Activated T-helper 1 cell treated with anti-CD3 and anti-CD28 coated beads, Interleukin-12 subunit alpha, Interleukin-12 subunit beta, Interleukin-2, Interleukin-4 antibody, amounts not matched to agents 30 ng/mL and 10 ng/mL and 1 ng/mL, durations not matched to agents 14 hours and 24 hours and 36 hours (primary cell): ENCODE measurements around the gene RCAN2. TPM values are rescaled to one million over a fixed set of nuclear protein-coding genes. Genes with fewer than 3 reads are reported as not detected.

ENCODE experiments used
- DNase-seq: peaks from one replicate; pipeline ENCODE4 v3.0.0; 2021; ENCODE audit warnings: low spot score
- H3K27ac Mint-ChIP-seq: one replicate; pipeline ENCODE4 v1.8.0; 2021; ENCODE audit warnings: mild to moderate bottlenecking, mixed read lengths
- H3K27me3 Mint-ChIP-seq: one replicate; pipeline ENCODE4 v1.8.0; 2022; ENCODE audit warnings: mild to moderate bottlenecking, moderate library complexity, mixed read lengths; ENCODE audit not compliant: insufficient read depth
- H3K36me3 Mint-ChIP-seq: one replicate; pipeline ENCODE4 v1.8.0; 2021; ENCODE audit warnings: low read depth, mixed read lengths
- H3K4me1 Mint-ChIP-seq: one replicate; pipeline ENCODE4 v1.8.0; 2021; ENCODE audit warnings: low read depth, mixed read lengths
- H3K4me3 Mint-ChIP-seq: one replicate; pipeline ENCODE4 v1.8.0; 2021; ENCODE audit warnings: mild to moderate bottlenecking, moderate library complexity, mixed read lengths
- H3K9me3 Mint-ChIP-seq: one replicate; pipeline ENCODE4 v1.8.0; 2021; ENCODE audit warnings: mixed read lengths
- intact Hi-C: fragments of 100-400 bp; cut with micrococcal nuclease; formaldehyde crosslinking; loops from one replicate; pipeline ENCODE4 v1.15.1; 2024
- total RNA-seq: library from RNA; stranded (reverse); gene quantifications from 2 replicates; pipeline ENCODE4 v1.2.3, GENCODE V29; 2022

Gene RCAN2
- total RNA-seq, 1 donor from 2014 or later, result 0.44 TPM

DNA sequence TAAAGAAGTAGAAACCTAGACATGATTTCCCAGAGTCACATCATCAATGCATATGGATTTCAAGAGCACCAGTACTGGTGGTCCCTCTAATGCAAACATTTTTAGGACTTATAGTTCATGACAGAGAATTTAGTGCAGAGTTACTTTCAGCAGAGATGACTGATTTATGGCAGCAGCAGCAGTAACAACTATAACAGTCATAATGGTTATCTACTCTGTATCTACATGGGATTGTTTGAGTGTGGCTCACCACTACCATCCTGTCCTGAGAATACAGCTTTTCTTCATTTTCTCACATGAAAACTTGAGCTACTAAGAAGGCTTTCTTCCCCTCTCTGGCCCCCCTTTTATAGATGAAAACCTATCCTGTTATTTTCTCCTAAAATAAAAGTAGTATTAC lies 192.0 kb downstream of the RCAN2 start:
- no peak overlapping the region for H3K4me3 Mint-ChIP-seq
- intact Hi-C loops, result no loop called here
- no peaks in the 10 kb centered on the region for H3K36me3 Mint-ChIP-seq
- H3K4me1 Mint-ChIP-seq, result no peaks in the 10 kb centered on the region
- no peaks in the 10 kb centered on the region for H3K9me3 Mint-ChIP-seq
- H3K27ac Mint-ChIP-seq, result no peak overlapping the region
- DNase-seq, result no peak
- H3K27me3 Mint-ChIP-seq, result peaks cover 13% of the 10 kb centered on the region

DNA sequence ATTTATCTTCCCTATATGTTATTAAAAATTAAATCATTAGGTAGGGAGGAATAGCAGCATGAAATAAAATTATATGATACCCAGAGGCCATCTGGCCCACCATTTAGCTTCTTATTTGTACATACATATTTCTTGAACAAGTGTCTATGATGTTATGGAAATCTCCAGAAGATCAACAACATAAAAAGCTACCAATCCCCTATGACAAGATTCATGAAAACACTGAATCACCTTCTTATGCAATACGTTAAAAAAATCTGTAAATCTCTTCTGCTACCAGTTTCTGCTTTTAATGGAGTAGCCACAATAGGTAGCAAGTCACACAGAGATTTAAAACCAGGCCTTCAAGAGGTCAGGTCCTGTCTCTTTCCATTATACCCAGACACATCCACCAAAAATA lies 194.7 kb downstream of the RCAN2 start:
- Mint-ChIP-seq H3K27me3 (peaks cover 12% of the 10 kb centered on the region), H3K4me3 (no peak overlapping the region), H3K36me3 (no peaks in the 10 kb centered on the region), H3K9me3 (no peaks in the 10 kb centered on the region), H3K4me1 (no peaks in the 10 kb centered on the region), H3K27ac (no peak overlapping the region)
- no peak for DNase-seq
- intact Hi-C loops, result no loop called here

GRCh38 chr6:46293641-46294316 lies 197.5 kb downstream of the RCAN2 start:
- Mint-ChIP-seq H3K27me3 (peaks cover 11% of the 10 kb centered on the region), H3K4me3 (no peak overlapping the region), H3K9me3 (no peaks in the 10 kb centered on the region), H3K4me1 (no peaks in the 10 kb centered on the region), H3K36me3 (no peaks in the 10 kb centered on the region), H3K27ac (no peak overlapping the region)
- intact Hi-C loops, result no loop called here
- DNase-seq, result no peak

DNA sequence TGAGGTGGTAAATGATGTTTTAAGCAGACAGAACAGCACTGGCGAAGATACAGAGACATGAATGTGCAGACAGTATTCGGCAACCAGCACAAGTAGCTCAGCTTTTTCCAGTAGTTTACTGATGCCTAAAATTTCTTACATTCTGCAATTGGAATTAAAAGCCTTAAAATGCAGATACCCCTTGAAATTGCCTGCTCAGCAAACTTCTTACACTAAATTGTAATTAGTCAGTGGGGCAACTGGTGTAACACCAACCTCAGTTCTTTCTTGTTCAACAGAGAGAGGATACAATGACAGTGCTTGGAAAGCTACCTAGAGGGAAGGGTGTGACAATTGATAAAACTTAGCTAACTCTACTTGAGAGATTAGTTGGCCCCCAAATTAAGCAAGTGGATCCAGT lies 199.4 kb downstream of the RCAN2 start:
- Mint-ChIP-seq H3K27ac (no peak overlapping the region), H3K4me3 (no peak overlapping the region), H3K36me3 (no peaks in the 10 kb centered on the region), H3K9me3 (no peaks in the 10 kb centered on the region), H3K27me3 (peaks cover 13% of the 10 kb centered on the region), H3K4me1 (no peaks in the 10 kb centered on the region)
- no peak for DNase-seq
- intact Hi-C loops, result no loop called here

DNA sequence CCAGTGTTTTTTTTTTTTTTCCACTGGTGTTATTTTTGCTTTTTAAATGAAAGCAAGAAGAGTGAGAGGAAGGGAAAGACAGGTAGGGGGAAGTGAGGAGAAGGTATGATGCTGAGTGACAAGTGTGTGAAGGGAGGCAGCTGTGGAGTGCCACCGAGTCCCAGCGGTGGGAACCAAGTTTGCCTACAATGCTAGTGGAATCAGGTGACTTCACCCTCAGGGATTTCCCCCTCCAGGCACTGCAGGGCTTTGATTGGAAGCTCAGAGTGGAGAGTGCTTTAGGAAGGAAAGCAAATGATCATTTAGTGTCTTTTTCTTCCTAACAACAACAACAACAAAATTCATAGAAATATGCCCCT lies 200.0 kb downstream of the RCAN2 start:
- H3K27ac Mint-ChIP-seq, result no peak overlapping the region
- peaks cover 13% of the 10 kb centered on the region for H3K27me3 Mint-ChIP-seq
- H3K36me3 Mint-ChIP-seq, result no peaks in the 10 kb centered on the region
- no peaks in the 10 kb centered on the region for H3K4me1 Mint-ChIP-seq
- intact Hi-C loops, result no loop called here
- no peaks in the 10 kb centered on the region for H3K9me3 Mint-ChIP-seq
- no peak for DNase-seq
- no peak overlapping the region for H3K4me3 Mint-ChIP-seq

DNA sequence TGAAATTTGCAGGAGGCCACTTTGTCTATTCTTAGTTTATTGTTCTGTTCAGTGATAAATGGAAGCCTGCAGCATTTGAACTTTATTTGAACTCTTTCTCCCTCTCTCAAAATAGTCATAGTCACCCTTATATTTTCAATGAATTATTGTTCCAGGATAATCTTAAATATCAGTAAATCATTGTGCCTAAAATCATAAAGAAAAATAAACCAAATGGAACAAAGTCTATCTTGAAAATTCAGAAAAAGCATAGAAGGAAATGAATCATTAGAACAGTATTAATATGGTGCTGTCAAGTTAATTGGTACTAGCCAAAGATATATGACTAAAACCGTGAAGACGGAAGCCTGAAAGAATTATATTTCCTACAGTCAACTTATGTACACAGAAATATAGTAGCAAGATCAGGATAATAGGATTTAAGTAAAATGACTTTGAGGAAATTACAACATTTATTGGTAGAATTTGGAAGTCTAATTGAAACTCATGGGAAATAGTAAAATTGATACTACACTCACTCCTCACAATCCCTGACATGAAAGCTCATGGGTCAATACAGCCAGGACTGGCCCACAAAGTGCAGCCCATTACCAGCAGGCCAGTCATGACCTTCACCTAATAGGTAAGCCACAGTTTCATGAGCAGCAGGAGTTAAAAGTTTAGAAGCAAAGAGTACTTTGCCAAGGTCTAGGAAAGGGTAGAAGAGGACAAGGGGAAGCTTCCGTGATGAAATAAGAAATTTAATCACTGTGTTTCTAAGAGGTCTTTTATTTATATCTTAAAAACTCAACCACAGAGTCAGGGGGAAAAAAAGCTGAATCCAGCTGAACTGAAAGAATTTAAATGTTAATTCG lies 200.6 kb downstream of the RCAN2 start:
- intact Hi-C loops, result no loop called here
- Mint-ChIP-seq H3K9me3 (no peaks in the 10 kb centered on the region), H3K4me1 (no peaks in the 10 kb centered on the region), H3K27ac (no peak overlapping the region), H3K27me3 (peaks cover 13% of the 10 kb centered on the region), H3K36me3 (no peaks in the 10 kb centered on the region), H3K4me3 (no peak overlapping the region)
- DNase-seq, result no peak

DNA sequence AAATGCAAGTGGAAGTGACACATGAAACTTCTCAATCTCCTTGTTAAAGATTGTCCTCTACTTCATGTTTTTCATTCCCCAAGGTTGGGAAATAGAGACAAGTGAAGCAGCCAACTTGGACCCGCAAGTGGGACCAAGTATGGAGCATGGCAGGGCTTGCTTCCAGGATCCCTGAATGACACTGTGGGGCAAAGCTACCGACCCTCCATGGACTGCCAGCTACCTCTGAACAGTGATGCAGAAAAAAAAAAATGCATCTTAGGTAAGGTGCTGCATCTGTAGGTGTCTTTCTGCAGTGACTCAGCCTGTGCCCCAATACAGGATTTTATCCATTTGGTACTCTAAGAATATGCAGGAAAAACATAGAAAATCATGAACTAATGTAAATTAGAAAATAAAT lies 201.4 kb downstream of the RCAN2 start:
- Mint-ChIP-seq H3K36me3 (no peaks in the 10 kb centered on the region), H3K9me3 (no peaks in the 10 kb centered on the region), H3K4me1 (no peaks in the 10 kb centered on the region), H3K4me3 (no peak overlapping the region), H3K27me3 (peaks cover 11% of the 10 kb centered on the region), H3K27ac (no peak overlapping the region)
- intact Hi-C loops, result no loop called here
- no peak for DNase-seq

DNA sequence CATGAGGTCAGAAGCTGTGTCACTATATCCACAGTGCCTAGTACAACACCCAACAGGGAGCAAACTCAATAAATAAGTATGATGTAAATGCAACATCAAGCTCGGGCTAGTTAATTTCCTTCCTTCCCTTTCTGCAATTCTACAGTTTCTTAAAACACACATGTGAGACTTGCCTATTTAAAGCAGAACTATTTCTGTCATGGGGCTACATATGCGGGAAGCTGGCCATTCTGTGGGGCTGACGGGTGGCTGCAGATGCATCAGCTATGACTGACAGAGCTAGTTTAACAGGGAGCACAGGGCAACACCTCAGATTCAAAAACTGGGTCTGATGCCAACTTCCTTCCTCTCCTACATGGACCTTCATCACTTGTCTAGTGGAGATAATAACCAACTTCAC lies 202.4 kb downstream of the RCAN2 start:
- intact Hi-C loops, result no loop called here
- no peaks in the 10 kb centered on the region for H3K36me3 Mint-ChIP-seq
- H3K4me1 Mint-ChIP-seq, result no peaks in the 10 kb centered on the region
- no peak for DNase-seq
- no peak overlapping the region for H3K27ac Mint-ChIP-seq
- no peaks in the 10 kb centered on the region for H3K9me3 Mint-ChIP-seq
- no peak overlapping the region for H3K4me3 Mint-ChIP-seq
- H3K27me3 Mint-ChIP-seq, result peaks cover 9% of the 10 kb centered on the region

- H3K4me1 Mint-ChIP-seq, result no peaks in the 10 kb centered on the region
- intact Hi-C loops, result no loop called here
- no peak overlapping the region for H3K4me3 Mint-ChIP-seq
- H3K27me3 Mint-ChIP-seq, result peaks cover 7% of the 10 kb centered on the region
- H3K9me3 Mint-ChIP-seq, result no peaks in the 10 kb centered on the region
- no peak overlapping the region for H3K27ac Mint-ChIP-seq
- no peak for DNase-seq
- no peaks in the 10 kb centered on the region for H3K36me3 Mint-ChIP-seq
These were observed 203.6 kb downstream of the RCAN2 start for GRCh38 chr6:46287681-46288080.

GRCh38 chr6:46287043-46287442 lies 204.2 kb downstream of the RCAN2 start:
- Mint-ChIP-seq H3K27me3 (peaks cover 7% of the 10 kb centered on the region), H3K9me3 (no peaks in the 10 kb centered on the region), H3K36me3 (no peaks in the 10 kb centered on the region), H3K4me1 (no peaks in the 10 kb centered on the region), H3K27ac (no peak overlapping the region), H3K4me3 (no peak overlapping the region)
- no peak for DNase-seq
- intact Hi-C loops, result no loop called here

GRCh38 chr6:46284475-46284874 lies 206.8 kb downstream of the RCAN2 start:
- intact Hi-C loops, result no loop called here

GRCh38 chr6:46281110-46281509 lies 210.1 kb downstream of the RCAN2 start:
- intact Hi-C loops, result no loop called here
- Mint-ChIP-seq H3K9me3 (no peaks in the 10 kb centered on the region), H3K27ac (no peak overlapping the region)

More at GRCh38 chr6:46284475-46284874, 206.8 kb downstream of the RCAN2 start:
- Mint-ChIP-seq H3K9me3 (no peaks in the 10 kb centered on the region), H3K36me3 (no peaks in the 10 kb centered on the region), H3K4me3 (no peak overlapping the region), H3K27me3 (peaks cover 6% of the 10 kb centered on the region), H3K4me1 (no peaks in the 10 kb centered on the region), H3K27ac (no peak overlapping the region)
- DNase-seq, result no peak

GRCh38 chr6:46279874-46280273 lies 211.4 kb downstream of the RCAN2 start:
- DNase-seq, result no peak
- Mint-ChIP-seq H3K9me3 (no peaks in the 10 kb centered on the region), H3K27me3 (peaks cover 15% of the 10 kb centered on the region), H3K36me3 (no peaks in the 10 kb centered on the region), H3K4me3 (no peak overlapping the region), H3K27ac (no peak overlapping the region), H3K4me1 (no peaks in the 10 kb centered on the region)
- intact Hi-C loops, result no loop called here

More at GRCh38 chr6:46281110-46281509, 210.1 kb downstream of the RCAN2 start:
- no peak for DNase-seq
- Mint-ChIP-seq H3K4me1 (no peaks in the 10 kb centered on the region), H3K36me3 (no peaks in the 10 kb centered on the region), H3K4me3 (no peak overlapping the region), H3K27me3 (peaks cover 11% of the 10 kb centered on the region)
